Cardiac fibroblast (primary cell): Measurements from ENCODE around the gene JUP.
"Not testable (repeated sequence)": the region's sequence is repeated elsewhere in the genome, so short reads cannot be mapped to it uniquely, and the experiment has no call there.

Experiments used
- DNase-seq, 2 donors: peaks; one replicate each; pipeline versions ENCODE4 v3.0.0 to v3.0.0-alpha.2; 2010; ENCODE audit warnings: low read depth in 2 of 2
- H3K4me3 ChIP-seq, 2 donors: replicated peaks in 1 of 2; 1 replicate in 1 of 2; 2 replicates in 1 of 2; pipeline ENCODE4 v1.5.1; 2011; ENCODE audit warnings: low read depth in 2 of 2, low read length in 2 of 2, mild to moderate bottlenecking in 2 of 2, moderate library complexity in 1 of 2
- CTCF ChIP-seq: IDR thresholded peaks from one replicate; pipeline ENCODE4 v1.5.1; 2011; ENCODE audit warnings: low read depth, mild to moderate bottlenecking, low read length, inconsistent platforms

Gene JUP

GRCh38 chr17:41777574-41778188, 8.8 kb downstream of the JUP start:
- peak; percentile 18 for TF ChIP-seq CTCF
- H3K4me3 ChIP-seq: peak overlapping the region in 1 of 2 donors; percentile 18
- peak; percentile 95 to 98 for DNase-seq

GRCh38 chr17:41777157-41777573, 9.3 kb downstream of the JUP start:
- peak overlapping the region in 1 of 2 donors; percentile 18 for H3K4me3 ChIP-seq
- TF ChIP-seq CTCF: peak; percentile 47
- peak in 1 of 2 donors; percentile 70 for DNase-seq

- DNase-seq, H3K4me3 ChIP-seq: not testable (repeated sequence)
Observed at GRCh38 chr17:41776262-41776900, 10.1 kb downstream of the JUP start.

- DNase-seq: peak in 1 of 2 donors; percentile 36
- TF ChIP-seq CTCF: no peak
- H3K4me3 ChIP-seq: no peak overlapping the region
Observed at GRCh38 chr17:41775394-41776226, 10.9 kb downstream of the JUP start.

- no peak for TF ChIP-seq CTCF
- DNase-seq: peak in 1 of 2 donors; percentile 25
- H3K4me3 ChIP-seq: no peak overlapping the region
Observed at GRCh38 chr17:41773731-41774193, 12.7 kb downstream of the JUP start.

- DNase-seq: peak; percentile 84 to 91
- TF ChIP-seq CTCF: no peak
- H3K4me3 ChIP-seq: no peak overlapping the region
Observed at GRCh38 chr17:41773190-41773588, 13.3 kb downstream of the JUP start.

- no peak for TF ChIP-seq CTCF
- DNase-seq: no peak
- H3K4me3 ChIP-seq: no peak overlapping the region
Observed at GRCh38 chr17:41772586-41773189, 13.8 kb downstream of the JUP start.
